Loucy (cell line): ENCODE results near the gene STX19.

Experiments
- H2AFZ ChIP-seq: fragments of 200-600 bp; sonication (generic); 2 replicates; pipeline ENCODE4 v1.6.0; 2016; ENCODE audit warnings: antibody characterized with exemption, mild to moderate bottlenecking, low read length, moderate library complexity
- H3F3A ChIP-seq: fragments of 200-600 bp; 2 replicates; pipeline ENCODE4 v1.6.0; 2016; ENCODE audit warnings: antibody characterized with exemption, low read depth, mild to moderate bottlenecking
- H3K27me3 ChIP-seq: fragments of 200-600 bp; sonication (generic); 2 replicates; pipeline ENCODE4 v1.6.1; 2014; ENCODE audit warnings: low read length, mild to moderate bottlenecking; ENCODE audit not compliant: insufficient read depth, poor library complexity, severe bottlenecking
- H3K36me3 ChIP-seq: fragments of 200-600 bp; sonication (generic); 2 replicates; pipeline ENCODE4 v1.6.1; 2016; ENCODE audit warnings: low read length; ENCODE audit not compliant: insufficient read depth
- H3K4me1 ChIP-seq: fragments of 200-600 bp; sonication (generic); 2 replicates; pipeline ENCODE4 v1.5.1; 2014; ENCODE audit warnings: low read length, mild to moderate bottlenecking; ENCODE audit not compliant: insufficient read depth, poor library complexity, severe bottlenecking
- H3K4me2 ChIP-seq: fragments of 200-600 bp; sonication (generic); 2 replicates; pipeline ENCODE4 v1.6.0; 2014; ENCODE audit warnings: antibody characterized with exemption, low read length, low read depth, mild to moderate bottlenecking; ENCODE audit not compliant: poor library complexity, severe bottlenecking
- H3K4me3 ChIP-seq: fragments of 200-600 bp; sonication (generic); 2 replicates; pipeline ENCODE4 v1.5.1; 2014; ENCODE audit warnings: low read length, mild to moderate bottlenecking, mixed read lengths; ENCODE audit not compliant: poor library complexity, severe bottlenecking
- H3K79me2 ChIP-seq: fragments of 200-600 bp; sonication (generic); 2 replicates; pipeline ENCODE4 v1.6.1; 2014; ENCODE audit warnings: low read length; ENCODE audit not compliant: insufficient read depth
- H3K9ac ChIP-seq: fragments of 200-600 bp; sonication (generic); 2 replicates; pipeline ENCODE4 v1.6.0; 2014; ENCODE audit warnings: mild to moderate bottlenecking, low read depth, low read length, moderate library complexity; ENCODE audit not compliant: poor library complexity, severe bottlenecking
- H3K9me2 ChIP-seq: fragments of 200-600 bp; sonication (generic); replicated peaks from 2 replicates; pipeline ENCODE4 v1.6.1; 2016; ENCODE audit warnings: low read depth, low read length, mixed read lengths
- H3K9me3 ChIP-seq: fragments of 200-600 bp; sonication (generic); 2 replicates; pipeline ENCODE4 v1.6.1; 2014; ENCODE audit warnings: mild to moderate bottlenecking, antibody characterized with exemption, low read length, low read depth; ENCODE audit not compliant: insufficient read depth
- H4K20me1 ChIP-seq: fragments of 200-600 bp; sonication (generic); 2 replicates; pipeline ENCODE4 v1.6.0; 2014; ENCODE audit warnings: antibody characterized with exemption, low read length, mild to moderate bottlenecking; ENCODE audit not compliant: insufficient read depth, poor library complexity, severe bottlenecking
- EZH2phosphoT487 ChIP-seq: fragments of 200-600 bp; IDR thresholded peaks from 2 replicates; pipeline ENCODE4 v1.6.1; 2018; ENCODE audit warnings: antibody characterized with exemption, mild to moderate bottlenecking, moderate library complexity, borderline replicate concordance
- TF ChIP-seq, protein P1 (sequence below): fragments of 200-600 bp; sonication (generic); conservative IDR thresholded peaks from 2 replicates; pipeline ENCODE4 v1.5.1; 2014; ENCODE audit warnings: mild to moderate bottlenecking, antibody characterized with exemption, low read length

The STX19 gene

DNA sequence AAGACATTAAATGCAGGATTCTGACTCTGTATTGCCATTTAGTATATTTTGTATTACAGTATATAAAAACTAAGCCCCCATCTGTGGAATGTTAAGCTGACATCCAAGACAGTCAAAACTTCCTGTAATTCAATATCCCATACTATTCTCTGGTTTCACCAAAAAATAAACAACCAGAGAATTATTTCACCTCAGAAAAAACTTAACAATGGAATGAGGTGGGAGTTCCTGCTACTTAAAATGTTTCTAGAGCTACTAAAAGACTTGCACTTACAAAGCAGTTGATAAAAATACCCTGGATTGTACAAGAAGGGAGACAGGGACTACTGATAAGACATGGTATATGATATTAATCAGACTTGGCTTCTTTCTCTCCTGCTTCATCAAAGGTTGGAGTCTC, 40.1 kb downstream of the STX19 start:
- Histone ChIP-seq H3K4me3 (no peak overlapping the region), H3K79me2 (peaks cover 3% of the 10 kb centered on the region; the same call in 1 of the 2 replicates), H3K4me2 (no peak overlapping the region), H2AFZ (no peak overlapping the region), H3K9me3 (no peaks in the 10 kb centered on the region), H3F3A (no peaks in the 10 kb centered on the region), H3K4me1 (peaks cover 4% of the 10 kb centered on the region), H4K20me1 (no peaks in the 10 kb centered on the region), H3K27me3 (no peaks in the 10 kb centered on the region), H3K9me2 (no peaks in the 10 kb centered on the region), H3K9ac (no peak overlapping the region), H3K36me3 (no peaks in the 10 kb centered on the region)
- TF ChIP-seq EZH2phosphoT487: no peak
- TF ChIP-seq, protein P1, sequence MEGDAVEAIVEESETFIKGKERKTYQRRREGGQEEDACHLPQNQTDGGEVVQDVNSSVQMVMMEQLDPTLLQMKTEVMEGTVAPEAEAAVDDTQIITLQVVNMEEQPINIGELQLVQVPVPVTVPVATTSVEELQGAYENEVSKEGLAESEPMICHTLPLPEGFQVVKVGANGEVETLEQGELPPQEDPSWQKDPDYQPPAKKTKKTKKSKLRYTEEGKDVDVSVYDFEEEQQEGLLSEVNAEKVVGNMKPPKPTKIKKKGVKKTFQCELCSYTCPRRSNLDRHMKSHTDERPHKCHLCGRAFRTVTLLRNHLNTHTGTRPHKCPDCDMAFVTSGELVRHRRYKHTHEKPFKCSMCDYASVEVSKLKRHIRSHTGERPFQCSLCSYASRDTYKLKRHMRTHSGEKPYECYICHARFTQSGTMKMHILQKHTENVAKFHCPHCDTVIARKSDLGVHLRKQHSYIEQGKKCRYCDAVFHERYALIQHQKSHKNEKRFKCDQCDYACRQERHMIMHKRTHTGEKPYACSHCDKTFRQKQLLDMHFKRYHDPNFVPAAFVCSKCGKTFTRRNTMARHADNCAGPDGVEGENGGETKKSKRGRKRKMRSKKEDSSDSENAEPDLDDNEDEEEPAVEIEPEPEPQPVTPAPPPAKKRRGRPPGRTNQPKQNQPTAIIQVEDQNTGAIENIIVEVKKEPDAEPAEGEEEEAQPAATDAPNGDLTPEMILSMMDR: no peak

DNA sequence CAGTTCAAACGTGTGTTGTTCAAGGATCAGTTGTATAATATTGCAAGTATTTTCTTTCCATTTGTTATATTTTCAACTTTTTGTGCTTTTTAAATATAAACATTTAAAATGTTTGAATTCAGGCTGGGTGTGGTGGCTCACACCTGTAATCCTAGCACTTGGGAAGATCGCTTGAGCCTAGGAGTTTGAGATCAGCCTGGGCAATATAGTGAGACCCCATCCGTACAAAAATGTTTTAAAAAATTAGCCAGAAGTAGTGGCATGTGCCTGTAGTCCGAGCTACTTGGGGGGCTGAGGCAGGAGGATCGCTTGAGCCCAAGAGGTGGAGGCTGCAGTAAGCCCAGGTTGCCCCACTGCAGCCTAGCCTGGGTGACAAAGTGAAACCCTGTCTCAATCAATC, 43.8 kb downstream of the STX19 start:
- no peak overlapping the region for H3K9ac ChIP-seq
- H3F3A ChIP-seq: peaks cover 3% of the 10 kb centered on the region; the same call in 1 of the 2 replicates
- peaks cover 10% of the 10 kb centered on the region for H4K20me1 ChIP-seq
- TF ChIP-seq, protein P1: no peak
- peaks cover 16% of the 10 kb centered on the region for H3K79me2 ChIP-seq
- H3K4me2 ChIP-seq: no peak overlapping the region
- no peaks in the 10 kb centered on the region for H3K27me3 ChIP-seq
- H3K4me1 ChIP-seq: peaks cover 27% of the 10 kb centered on the region
- no peaks in the 10 kb centered on the region for H3K9me3 ChIP-seq
- H3K36me3 ChIP-seq: no peaks in the 10 kb centered on the region
- H3K4me3 ChIP-seq: no peak overlapping the region
- no peaks in the 10 kb centered on the region for H3K9me2 ChIP-seq
- no peak overlapping the region for H2AFZ ChIP-seq

DNA sequence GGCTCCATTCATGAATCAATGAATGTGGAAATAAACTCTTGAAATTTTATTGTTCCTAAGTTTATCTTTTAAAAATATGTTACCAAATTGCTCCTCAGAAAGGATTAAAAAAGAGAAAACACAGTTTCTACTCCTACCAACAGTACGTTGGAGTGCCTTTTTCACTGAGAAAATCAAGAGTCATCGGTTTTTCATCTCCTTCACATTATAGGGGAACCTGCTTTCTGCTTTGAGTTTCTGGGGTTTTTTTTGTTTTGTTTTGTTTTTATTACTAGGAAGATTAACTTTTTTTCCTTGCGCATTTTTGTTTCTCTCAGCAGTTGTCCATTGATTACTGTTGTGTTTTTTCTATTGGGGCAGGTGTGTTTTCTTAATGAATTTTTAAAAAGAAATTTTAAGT, 45.0 kb downstream of the STX19 start:
- no peaks in the 10 kb centered on the region for H3K9me3 ChIP-seq
- H3K4me2 ChIP-seq: peak overlapping the region; percentile 90
- peaks cover 16% of the 10 kb centered on the region for H3K79me2 ChIP-seq
- no peak overlapping the region for H2AFZ ChIP-seq
- no peak overlapping the region for H3K9ac ChIP-seq
- TF ChIP-seq, protein P1: no peak
- TF ChIP-seq EZH2phosphoT487: no peak
- H3K4me3 ChIP-seq: peak overlapping the region; percentile 15
- H3F3A ChIP-seq: peaks cover 3% of the 10 kb centered on the region; the same call in 1 of the 2 replicates
- no peaks in the 10 kb centered on the region for H3K27me3 ChIP-seq
- H3K4me1 ChIP-seq: peaks cover 30% of the 10 kb centered on the region
- no peaks in the 10 kb centered on the region for H3K36me3 ChIP-seq
- H4K20me1 ChIP-seq: peaks cover 10% of the 10 kb centered on the region
- H3K9me2 ChIP-seq: no peaks in the 10 kb centered on the region
